ENCODE measurements around the gene NUDT12. TPM values are rescaled to one million over a fixed set of nuclear protein-coding genes. Genes with fewer than 3 reads are reported as not detected.

NUDT12 gene
- total RNA-seq, 1 experiment from 2014 or later = 11.3 TPM

DNA sequence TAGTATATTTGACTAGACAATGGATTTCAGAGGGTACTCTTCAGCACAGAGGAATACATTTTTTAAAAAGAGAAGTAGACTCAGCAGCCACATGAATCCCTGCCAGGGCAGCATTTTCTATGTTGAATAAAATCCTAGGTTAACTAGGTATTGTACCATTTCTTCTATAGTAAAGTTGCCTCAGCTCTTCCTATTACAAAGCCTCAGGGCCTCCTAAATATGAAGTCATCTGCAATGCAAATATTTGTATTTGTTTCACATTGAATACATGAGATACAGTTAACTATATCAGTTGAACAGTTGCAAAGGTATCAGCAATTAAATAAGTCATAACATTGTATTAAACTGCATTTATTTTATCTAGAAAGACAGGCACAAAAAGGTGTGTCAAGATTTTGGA is 59.5 kb downstream of the NUDT12 start:
- Histone ChIP-seq H2AFZ (ENCODE audit: low read length) (no peak overlapping the region), H3K18ac (ENCODE audit: insufficient read length, low read depth, low read length) (no peak overlapping the region), H2BK12ac (ENCODE audit: insufficient read length, low read depth, low read length) (no peak overlapping the region), H4K8ac (replicated peaks; ENCODE audit: insufficient read length, low read depth, low read length) (no peak overlapping the region), H2AK5ac (ENCODE audit: insufficient read length, low read length) (no peak overlapping the region), H3T11ph (ENCODE audit: low read length) (no peak overlapping the region), H2BK120ac (ENCODE audit: low read depth, low read length, poor library complexity, severe bottlenecking) (no peak overlapping the region), H4K91ac (ENCODE audit: insufficient read length, low read depth, low read length) (no peak overlapping the region), H3K79me1 (ENCODE audit: insufficient read depth, low read depth, low read length, poor library complexity, severe bottlenecking) (no peaks in the 10 kb centered on the region), H3K9me3 (ENCODE audit: control insufficient read depth, low read depth, low read length) (no peaks in the 10 kb centered on the region), H3K27me3 (ENCODE audit: insufficient read depth, low read length) (no peaks in the 10 kb centered on the region), H2BK15ac (ENCODE audit: low read depth, low read length) (no peak overlapping the region), H3K9ac (ENCODE audit: extremely low read depth, insufficient read length, low read length) (no peak overlapping the region), H3K56ac (ENCODE audit: insufficient read length, low read depth, low read length) (no peak overlapping the region), H3K27ac (ENCODE audit: insufficient read length, low read depth, low read length) (no peak overlapping the region), H2BK20ac (ENCODE audit: low read depth, low read length, poor library complexity, severe bottlenecking) (no peak overlapping the region), H3K4ac (ENCODE audit: low read depth, low read length) (no peak overlapping the region), H3K4me1 (ENCODE audit: insufficient read depth, low read length) (no peaks in the 10 kb centered on the region; the same call in 1 of the 2 replicates), H3K14ac (ENCODE audit: insufficient read depth, low read length) (no peak overlapping the region), H4K5ac (ENCODE audit: insufficient read length, low read depth, low read length) (no peak overlapping the region), H3K79me2 (ENCODE audit: insufficient read depth, low read length) (no peaks in the 10 kb centered on the region), H2BK5ac (ENCODE audit: insufficient read length, low read length) (no peak overlapping the region), H3K23me2 (ENCODE audit: insufficient read length, low read depth, low read length, poor library complexity, severe bottlenecking) (peaks cover 6% of the 10 kb centered on the region), H3K4me2 (ENCODE audit: insufficient read depth, insufficient read length, low read length) (no peak overlapping the region), H4K20me1 (ENCODE audit: control insufficient read depth, insufficient read depth, insufficient read length) (no peaks in the 10 kb centered on the region), H3K23ac (ENCODE audit: insufficient read length, low read depth, low read length) (no peak overlapping the region)
- no peaks in the 10 kb centered on the region; a peak in 1 of 7 replicates for H3K36me3 Mint-ChIP-seq (ENCODE audit: insufficient read depth in 1 of 3, low read depth in 3 of 3)
- H3K27me3 Mint-ChIP-seq (ENCODE audit: low read depth) = no peaks in the 10 kb centered on the region
- peaks cover 41 to 47% of the 10 kb centered on the region in 2 experiments for H3K4me1 Mint-ChIP-seq
- H3K4me3 Mint-ChIP-seq = no peak overlapping the region
- H3K9me3 Mint-ChIP-seq = peaks cover 3 to 6% of the 10 kb centered on the region in 2 experiments; a peak in 3 of 5 replicates
- H3K27ac Mint-ChIP-seq = no peak overlapping the region
- DNase-seq = no peak
- TF ChIP-seq, protein P1, sequence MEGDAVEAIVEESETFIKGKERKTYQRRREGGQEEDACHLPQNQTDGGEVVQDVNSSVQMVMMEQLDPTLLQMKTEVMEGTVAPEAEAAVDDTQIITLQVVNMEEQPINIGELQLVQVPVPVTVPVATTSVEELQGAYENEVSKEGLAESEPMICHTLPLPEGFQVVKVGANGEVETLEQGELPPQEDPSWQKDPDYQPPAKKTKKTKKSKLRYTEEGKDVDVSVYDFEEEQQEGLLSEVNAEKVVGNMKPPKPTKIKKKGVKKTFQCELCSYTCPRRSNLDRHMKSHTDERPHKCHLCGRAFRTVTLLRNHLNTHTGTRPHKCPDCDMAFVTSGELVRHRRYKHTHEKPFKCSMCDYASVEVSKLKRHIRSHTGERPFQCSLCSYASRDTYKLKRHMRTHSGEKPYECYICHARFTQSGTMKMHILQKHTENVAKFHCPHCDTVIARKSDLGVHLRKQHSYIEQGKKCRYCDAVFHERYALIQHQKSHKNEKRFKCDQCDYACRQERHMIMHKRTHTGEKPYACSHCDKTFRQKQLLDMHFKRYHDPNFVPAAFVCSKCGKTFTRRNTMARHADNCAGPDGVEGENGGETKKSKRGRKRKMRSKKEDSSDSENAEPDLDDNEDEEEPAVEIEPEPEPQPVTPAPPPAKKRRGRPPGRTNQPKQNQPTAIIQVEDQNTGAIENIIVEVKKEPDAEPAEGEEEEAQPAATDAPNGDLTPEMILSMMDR (conservative IDR thresholded peaks at IDR 0.05) = no peak

Data from H9 (cell line).